Mammary epithelial cell (primary cell): ENCODE measurements around the gene RGS8.

Source experiments
- EZH2 ChIP-seq: IDR thresholded peaks from 2 replicates; pipeline ENCODE4 v1.6.1; 2012; ENCODE audit warnings: low read length, inconsistent platforms, borderline replicate concordance
- TF ChIP-seq, protein P1 (sequence below), 2 donors: IDR thresholded peaks in 1 of 2; conservative IDR thresholded peaks in 1 of 2; 2 replicates each; pipeline ENCODE4 v1.5.1; 2011 to 2012; ENCODE audit warnings: inconsistent platforms in 2 of 2, low read length in 2 of 2, mild to moderate bottlenecking in 2 of 2, control low read depth in 1 of 2, low read depth in 1 of 2; ENCODE audit not compliant: insufficient read depth in 1 of 2; ENCODE audit errors: extremely low read depth in 1 of 2

DNA sequence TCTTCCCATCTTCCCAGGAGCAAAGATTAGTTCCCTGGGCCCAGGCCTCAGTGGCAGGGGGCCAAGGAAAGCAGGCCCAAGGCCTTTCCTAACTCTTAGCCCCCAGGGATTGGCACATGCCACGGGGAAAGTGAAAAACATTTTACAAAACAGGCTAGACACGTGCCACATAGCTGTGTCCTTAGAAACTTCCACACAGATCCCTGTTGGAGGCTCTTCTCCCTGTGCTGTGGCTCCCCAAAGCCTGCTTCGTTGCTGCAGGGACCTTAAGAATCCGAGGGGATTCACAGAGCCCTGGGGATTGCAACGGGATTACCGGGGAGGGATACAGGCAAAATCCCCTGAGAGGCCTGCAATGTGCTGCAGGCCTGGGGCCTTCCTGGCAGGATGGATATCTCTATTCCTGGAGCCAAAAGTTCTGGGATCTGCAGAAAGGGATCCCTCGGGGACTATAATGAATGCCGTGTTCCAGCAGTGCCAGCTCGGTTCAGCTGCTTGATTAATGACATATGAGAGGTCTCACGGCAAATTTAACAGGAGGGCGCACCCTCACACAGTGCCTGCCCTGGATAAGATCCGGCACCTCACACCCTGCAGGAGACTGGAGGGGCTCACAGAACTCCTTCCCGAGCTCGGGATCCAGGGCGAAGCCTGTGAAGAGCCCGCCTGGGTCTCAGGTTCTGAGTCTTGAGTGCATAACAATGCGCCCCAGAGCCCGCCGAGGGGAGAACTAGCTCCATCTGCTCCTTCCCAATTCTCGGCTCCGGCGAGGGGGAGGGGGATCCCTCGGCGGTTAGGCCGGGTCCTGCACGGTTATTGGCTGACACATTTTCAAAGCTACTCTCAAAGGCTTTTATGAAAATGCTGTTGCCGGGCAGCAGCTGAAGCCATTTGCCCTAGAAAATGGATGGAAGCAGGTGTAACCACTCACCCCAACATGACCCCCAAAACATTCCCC, 15.3 kb upstream of the RGS8 start:
- TF ChIP-seq, protein P1, sequence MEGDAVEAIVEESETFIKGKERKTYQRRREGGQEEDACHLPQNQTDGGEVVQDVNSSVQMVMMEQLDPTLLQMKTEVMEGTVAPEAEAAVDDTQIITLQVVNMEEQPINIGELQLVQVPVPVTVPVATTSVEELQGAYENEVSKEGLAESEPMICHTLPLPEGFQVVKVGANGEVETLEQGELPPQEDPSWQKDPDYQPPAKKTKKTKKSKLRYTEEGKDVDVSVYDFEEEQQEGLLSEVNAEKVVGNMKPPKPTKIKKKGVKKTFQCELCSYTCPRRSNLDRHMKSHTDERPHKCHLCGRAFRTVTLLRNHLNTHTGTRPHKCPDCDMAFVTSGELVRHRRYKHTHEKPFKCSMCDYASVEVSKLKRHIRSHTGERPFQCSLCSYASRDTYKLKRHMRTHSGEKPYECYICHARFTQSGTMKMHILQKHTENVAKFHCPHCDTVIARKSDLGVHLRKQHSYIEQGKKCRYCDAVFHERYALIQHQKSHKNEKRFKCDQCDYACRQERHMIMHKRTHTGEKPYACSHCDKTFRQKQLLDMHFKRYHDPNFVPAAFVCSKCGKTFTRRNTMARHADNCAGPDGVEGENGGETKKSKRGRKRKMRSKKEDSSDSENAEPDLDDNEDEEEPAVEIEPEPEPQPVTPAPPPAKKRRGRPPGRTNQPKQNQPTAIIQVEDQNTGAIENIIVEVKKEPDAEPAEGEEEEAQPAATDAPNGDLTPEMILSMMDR (conservative IDR thresholded peaks at IDR 0.05 in 1 of 2, IDR thresholded peaks at IDR 0.05 in 1 of 2; ENCODE audit: extremely low read depth in 1 of 2, insufficient read depth in 1 of 2, low read depth in 1 of 2, low read length in 2 of 2), result no peak
- no peak for TF ChIP-seq EZH2
